Measurements from ENCODE around the gene DLGAP1. TPM values are rescaled to one million over a fixed set of nuclear protein-coding genes. Genes with fewer than 3 reads are reported as not detected.
A peak's percentile ranks its signal among the peaks of the same experiment; 100 is the strongest.
"Not testable (repeated sequence)": the region's sequence is repeated elsewhere in the genome, so short reads cannot be mapped to it uniquely, and the experiment has no call there.

Gene DLGAP1
- total RNA-seq, 4 donors from 2014 or later, result 1.2 to 1.4 (median 1.4) TPM

- Histone ChIP-seq H3K27ac (replicated peaks in 1 of 4) (peak overlapping the region; percentile 85 to 90 (median 87)), H3K36me3 (no peaks in the 10 kb centered on the region), H3K4me3 (peak overlapping the region; percentile 44 to 57 (median 54)), H3K9me3 (no peaks in the 10 kb centered on the region), H3K27me3 (no peaks in the 10 kb centered on the region), H3K4me1 (peaks cover 23 to 47% (median 39%) of the 10 kb centered on the region in 4 donors)
- intact Hi-C loops (cut with DNase I), result no loop called here
- WGBS, result 16% methylated on average over 4 of the region's 4 CpGs
- TF ChIP-seq EP300 (IDR thresholded peaks at IDR 0.05), result no peak
- TF ChIP-seq CTCF (IDR thresholded peaks at IDR 0.05), result no peak
- TF ChIP-seq POLR2A (IDR thresholded peaks at IDR 0.05; ENCODE audit: low read depth), result no peak
- TF ChIP-seq POLR2AphosphoS5 (IDR thresholded peaks at IDR 0.05), result no peak
- no peak for DNase-seq (ENCODE audit: extremely low spot score)
These were observed 850.9 kb downstream of the DLGAP1 start for GRCh38 chr18:3604235-3604497.

- no peaks in the 10 kb centered on the region for H3K36me3 ChIP-seq
- TF ChIP-seq POLR2AphosphoS5 (IDR thresholded peaks at IDR 0.05) (peak; percentile 49 to 85), EP300 (IDR thresholded peaks at IDR 0.05) (no peak)
- peak overlapping the region; percentile 44 to 57 (median 54) for H3K4me3 ChIP-seq
- peaks cover 23 to 47% (median 41%) of the 10 kb centered on the region in 4 donors for H3K4me1 ChIP-seq
- no peaks in the 10 kb centered on the region for H3K9me3 ChIP-seq
- intact Hi-C loops (cut with DNase I), result no loop called here
- peak overlapping the region; percentile 85 to 90 (median 87) for H3K27ac ChIP-seq (replicated peaks in 1 of 4)
- WGBS, result 6% methylated on average over 12 of the region's 12 CpGs
- no peak for DNase-seq (ENCODE audit: extremely low spot score)
- H3K27me3 ChIP-seq, result no peaks in the 10 kb centered on the region
These were observed 851.5 kb downstream of the DLGAP1 start for GRCh38 chr18:3603421-3604234.

- H3K27me3 ChIP-seq; DNase-seq (ENCODE audit: extremely low spot score); H3K4me3 ChIP-seq; intact Hi-C loops (cut with DNase I); H3K9me3 ChIP-seq; H3K36me3 ChIP-seq: not testable (repeated sequence)
- Histone ChIP-seq H3K4me1 (peaks cover 41 to 63% (median 60%) of the 10 kb centered on the region in 4 donors), H3K27ac (replicated peaks in 1 of 4) (peak overlapping the region in 1 of 4 donors; percentile 85)
- 94% methylated on average over 12 of the region's 12 CpGs for WGBS
These were observed 853.9 kb downstream of the DLGAP1 start for GRCh38 chr18:3601106-3601755.

- H3K4me1 ChIP-seq, result peaks cover 46 to 63% (median 60%) of the 10 kb centered on the region in 4 donors
- 90% methylated on average over 6 of the region's 6 CpGs for WGBS
- H3K9me3 ChIP-seq, result no peaks in the 10 kb centered on the region
- intact Hi-C loops (cut with DNase I), result no loop called here
- no peak for DNase-seq (ENCODE audit: extremely low spot score)
- H3K27me3 ChIP-seq, result no peaks in the 10 kb centered on the region
- no peaks in the 10 kb centered on the region for H3K36me3 ChIP-seq
- H3K27ac ChIP-seq (replicated peaks in 1 of 4), result no peak overlapping the region
- TF ChIP-seq POLR2A (IDR thresholded peaks at IDR 0.05; ENCODE audit: low read depth) (no peak), POLR2AphosphoS5 (IDR thresholded peaks at IDR 0.05) (no peak), CTCF (IDR thresholded peaks at IDR 0.05) (no peak), EP300 (IDR thresholded peaks at IDR 0.05) (no peak)
- no peak overlapping the region for H3K4me3 ChIP-seq
These were observed 855.2 kb downstream of the DLGAP1 start for GRCh38 chr18:3599861-3600260.

- Histone ChIP-seq H3K4me3 (no peak overlapping the region), H3K27ac (replicated peaks in 1 of 4) (no peak overlapping the region), H3K4me1 (peaks cover 43 to 62% (median 58%) of the 10 kb centered on the region in 4 donors), H3K27me3 (no peaks in the 10 kb centered on the region), H3K36me3 (no peaks in the 10 kb centered on the region), H3K9me3 (no peaks in the 10 kb centered on the region)
- WGBS, result 91% methylated on average over 7 of the region's 7 CpGs
- TF ChIP-seq POLR2A (IDR thresholded peaks at IDR 0.05; ENCODE audit: low read depth) (no peak), CTCF (IDR thresholded peaks at IDR 0.05) (no peak), EP300 (IDR thresholded peaks at IDR 0.05) (no peak), POLR2AphosphoS5 (IDR thresholded peaks at IDR 0.05) (no peak)
- no peak for DNase-seq (ENCODE audit: extremely low spot score)
- intact Hi-C loops (cut with DNase I), result no loop called here
These were observed 855.9 kb downstream of the DLGAP1 start for GRCh38 chr18:3599195-3599594.
